GM12865 (cell line): ENCODE measurements around the gene CSMD2.

Experiments
- DNase-seq: peaks from one replicate; pipeline ENCODE4 v3.0.0; 2010; ENCODE audit warnings: low read depth
- H3K4me3 ChIP-seq: 2 replicates; pipeline ENCODE4 v1.5.1; 2011; ENCODE audit warnings: mild to moderate bottlenecking, low read depth, low read length, control low read depth
- CTCF ChIP-seq: IDR thresholded peaks from 2 replicates; pipeline ENCODE4 v1.5.1; 2011; ENCODE audit warnings: low read length, control low read depth, low read depth, inconsistent platforms; ENCODE audit not compliant: insufficient read depth; ENCODE audit errors: missing control alignments

The CSMD2 gene

GRCh38 chr1:34066981-34067603 is 97.9 kb downstream of the CSMD2 start:
- TF ChIP-seq CTCF = no peak

GRCh38 chr1:34066166-34066565 is 98.9 kb downstream of the CSMD2 start:
- no peak overlapping the region for H3K4me3 ChIP-seq
- no peak for TF ChIP-seq CTCF
- no peak for DNase-seq

More at GRCh38 chr1:34066981-34067603, 97.9 kb downstream of the CSMD2 start:
- no peak for DNase-seq
- no peak overlapping the region for H3K4me3 ChIP-seq

- H3K4me3 ChIP-seq = no peak overlapping the region
- no peak for TF ChIP-seq CTCF
- no peak for DNase-seq
Observed at GRCh38 chr1:34065498-34065897, 99.5 kb downstream of the CSMD2 start.

GRCh38 chr1:34060901-34061415 is 104.1 kb downstream of the CSMD2 start:
- H3K4me3 ChIP-seq = no peak overlapping the region
- DNase-seq = no peak
- no peak for TF ChIP-seq CTCF

GRCh38 chr1:34060187-34060730 is 104.8 kb downstream of the CSMD2 start:
- no peak overlapping the region for H3K4me3 ChIP-seq
- no peak for TF ChIP-seq CTCF
- no peak for DNase-seq

GRCh38 chr1:34057347-34058130 is 107.5 kb downstream of the CSMD2 start:
- TF ChIP-seq CTCF = no peak
- DNase-seq = no peak
- H3K4me3 ChIP-seq = no peak overlapping the region

- H3K4me3 ChIP-seq = no peak overlapping the region
- DNase-seq = no peak
- no peak for TF ChIP-seq CTCF
Observed at GRCh38 chr1:34055818-34056217, 109.2 kb downstream of the CSMD2 start.
